ENCODE data around the gene AARSD1. TPM values are rescaled to one million over a fixed set of nuclear protein-coding genes. Genes with fewer than 3 reads are reported as not detected.
A peak's percentile ranks its signal among the peaks of the same experiment; 100 is the strongest.
"Not testable (repeated sequence)": the region's sequence is repeated elsewhere in the genome, so short reads cannot be mapped to it uniquely, and the experiment has no call there.

Gene AARSD1
- polyA plus RNA-seq, 1 experiment, result 51.6 TPM

DNA sequence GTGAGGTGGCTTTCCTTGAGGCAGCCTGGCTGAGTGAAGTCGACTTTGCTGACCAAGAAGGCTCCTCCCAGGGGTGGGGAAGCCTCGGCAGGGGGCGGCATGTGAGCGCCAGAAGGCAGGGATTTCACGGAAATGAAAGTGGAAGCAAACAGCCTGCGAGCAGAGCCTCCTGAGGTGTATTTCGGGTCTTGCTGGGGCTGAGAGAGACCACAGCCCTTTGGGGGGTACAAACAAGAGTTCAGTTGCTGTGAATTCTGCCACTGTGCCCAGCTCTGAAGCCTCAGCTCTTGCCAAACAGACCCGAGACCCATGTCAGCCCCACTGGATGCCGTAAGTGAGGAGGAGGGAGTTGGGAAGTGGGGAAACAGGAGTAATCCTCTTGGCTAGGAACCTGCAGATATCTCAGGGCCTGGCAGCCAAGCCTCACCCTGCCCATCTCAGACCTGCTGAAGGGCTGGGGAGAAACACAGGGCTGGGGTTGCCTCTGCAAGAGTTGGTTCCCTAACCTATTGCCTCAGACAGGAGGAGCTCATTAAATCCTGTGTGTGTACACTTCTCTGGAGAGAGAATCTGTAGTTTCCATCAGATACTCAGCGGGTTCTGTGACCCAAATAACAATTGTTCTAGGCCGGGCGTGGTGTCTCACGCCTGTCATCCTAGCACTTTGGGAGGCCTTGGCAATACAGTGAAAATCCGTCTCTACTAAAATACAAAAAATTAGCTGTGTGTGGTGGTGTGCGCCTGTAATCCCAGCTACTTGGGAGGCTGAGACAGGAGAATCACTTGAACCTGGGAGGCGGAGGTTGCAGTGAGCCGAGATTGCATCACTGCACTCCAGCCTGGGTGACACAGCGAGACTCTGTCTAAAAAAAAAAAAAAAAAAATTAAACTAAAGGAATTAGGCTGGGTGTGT, 42.6 kb upstream of the AARSD1 start, which contains the start of gene IFI35:
IFI35 (plus strand) TSS at position 146 of the 913 bp plus-strand sequence; CDS start at position 310, 164 bp downstream.
- TF ChIP-seq CTCF (IDR thresholded peaks at IDR 0.05; ENCODE audit: insufficient read depth, low read depth, low read length), result peak; percentile 37; the same call in 1 of the 2 replicates
- DNase-seq (ENCODE audit: low read depth), result peak; percentile 51
- CTCF ChIA-PET, result interaction anchor here (0.5 to 1.5 kb wide), 3 partner anchors 9 to 300 kb away, joined by 3 to 4 read pairs (median 3); partner anchors contain the start of gene RPL27
- Histone ChIP-seq H3K36me3 (ENCODE audit: control insufficient read depth, insufficient read depth, low read length) (peaks cover 6% of the 10 kb centered on the region), H3K27me3 (ENCODE audit: control insufficient read depth, insufficient read depth, low read length) (no peaks in the 10 kb centered on the region), H3K4me3 (ENCODE audit: low read depth, low read length) (peak within 1 kb of the TSS; percentile 58)
- POLR2A ChIA-PET, result interaction anchor here (0.6 to 1.2 kb wide), 2 partner anchors 9 to 312 kb away, joined by 3 to 4 read pairs; no protein-coding TSS in a partner anchor

GRCh38 chr17:43003542-43004172, 39.4 kb upstream of the AARSD1 start:
- no peak for DNase-seq (ENCODE audit: low read depth)

GRCh38 chr17:43000894-43001293, 36.6 kb upstream of the AARSD1 start:
- not testable (repeated sequence) for H3K4me3 ChIP-seq (ENCODE audit: low read depth, low read length); H3K27me3 ChIP-seq (ENCODE audit: control insufficient read depth, insufficient read depth, low read length); H3K36me3 ChIP-seq (ENCODE audit: control insufficient read depth, insufficient read depth, low read length); DNase-seq (ENCODE audit: low read depth)
- POLR2A ChIA-PET, result interaction anchor here (0.7 kb wide), 1 partner anchor 174 kb away, joined by 5 read pairs; no protein-coding TSS in a partner anchor
- CTCF ChIA-PET, result interaction anchor here (0.9 kb wide), 1 partner anchor 24 kb away, joined by 4 read pairs; no protein-coding TSS in a partner anchor

More at GRCh38 chr17:43003542-43004172, 39.4 kb upstream of the AARSD1 start:
- H3K4me3 ChIP-seq (ENCODE audit: low read depth, low read length), result no peak overlapping the region
- no peaks in the 10 kb centered on the region for H3K27me3 ChIP-seq (ENCODE audit: control insufficient read depth, insufficient read depth, low read length)
- POLR2A ChIA-PET, result no interaction called here
- peaks cover 9% of the 10 kb centered on the region for H3K36me3 ChIP-seq (ENCODE audit: control insufficient read depth, insufficient read depth, low read length)
- CTCF ChIA-PET, result no interaction called here
- TF ChIP-seq CTCF (IDR thresholded peaks at IDR 0.05; ENCODE audit: insufficient read depth, low read depth, low read length), result no peak

- ChIA-PET POLR2A (no interaction called here), CTCF (interaction anchor here (0.6 to 2.2 kb wide), 5 partner anchors 12 to 336 kb away, joined by 3 to 16 read pairs (median 5); partner anchors contain the start of gene AOC2)
- Histone ChIP-seq H3K36me3 (ENCODE audit: control insufficient read depth, insufficient read depth, low read length) (peaks cover 9% of the 10 kb centered on the region), H3K4me3 (ENCODE audit: low read depth, low read length) (peak overlapping the region; percentile 91), H3K27me3 (ENCODE audit: control insufficient read depth, insufficient read depth, low read length) (no peaks in the 10 kb centered on the region)
- no peak for TF ChIP-seq CTCF (IDR thresholded peaks at IDR 0.05; ENCODE audit: insufficient read depth, low read depth, low read length)
- DNase-seq (ENCODE audit: low read depth), result no peak
Observed at GRCh38 chr17:42999003-42999525, 34.8 kb upstream of the AARSD1 start.
